ENCODE results near the gene BAIAP2.

The BAIAP2 gene

GRCh38 chr17:80992948-80993624 is 41.9 kb upstream of the BAIAP2 start:
- TF ChIP-seq FOXP2 (optimal IDR thresholded peaks at IDR 0.05; ENCODE audit: borderline replicate concordance, extremely low read depth, extremely low read length, insufficient read depth) (no peak), TAF1 (IDR thresholded peaks at IDR 0.05; ENCODE audit: borderline replicate concordance, insufficient read depth, low read length) (no peak), REST (IDR thresholded peaks at IDR 0.05; ENCODE audit: insufficient read depth in 1 of 2, low read depth in 2 of 2, low read length in 2 of 2) (no peak), POLR2AphosphoS5 (IDR thresholded peaks at IDR 0.05; ENCODE audit: low read depth, low read length) (no peak), SIN3A (IDR thresholded peaks at IDR 0.05; ENCODE audit: borderline replicate concordance, insufficient read depth, low read length) (no peak)

GRCh38 chr17:80995131-80995530 is 39.8 kb upstream of the BAIAP2 start:
- no peak for TF ChIP-seq REST (IDR thresholded peaks at IDR 0.05; ENCODE audit: insufficient read depth in 1 of 2, low read depth in 2 of 2, low read length in 2 of 2)
- TF ChIP-seq SIN3A (IDR thresholded peaks at IDR 0.05; ENCODE audit: borderline replicate concordance, insufficient read depth, low read length) = no peak
- TF ChIP-seq TAF1 (IDR thresholded peaks at IDR 0.05; ENCODE audit: borderline replicate concordance, insufficient read depth, low read length) = no peak
- no peak for TF ChIP-seq FOXP2 (optimal IDR thresholded peaks at IDR 0.05; ENCODE audit: borderline replicate concordance, extremely low read depth, extremely low read length, insufficient read depth)

GRCh38 chr17:80996422-80997305 is 38.3 kb upstream of the BAIAP2 start:
- TF ChIP-seq SIN3A (IDR thresholded peaks at IDR 0.05; ENCODE audit: borderline replicate concordance, insufficient read depth, low read length) (no peak), TAF1 (IDR thresholded peaks at IDR 0.05; ENCODE audit: borderline replicate concordance, insufficient read depth, low read length) (no peak), REST (IDR thresholded peaks at IDR 0.05; ENCODE audit: insufficient read depth in 1 of 2, low read depth in 2 of 2, low read length in 2 of 2) (no peak), FOXP2 (optimal IDR thresholded peaks at IDR 0.05; ENCODE audit: borderline replicate concordance, extremely low read depth, extremely low read length, insufficient read depth) (no peak), POLR2AphosphoS5 (IDR thresholded peaks at IDR 0.05; ENCODE audit: low read depth, low read length) (no peak)

- TF ChIP-seq TAF1 (IDR thresholded peaks at IDR 0.05; ENCODE audit: borderline replicate concordance, insufficient read depth, low read length) (no peak), FOXP2 (optimal IDR thresholded peaks at IDR 0.05; ENCODE audit: borderline replicate concordance, extremely low read depth, extremely low read length, insufficient read depth) (no peak), POLR2AphosphoS5 (IDR thresholded peaks at IDR 0.05; ENCODE audit: low read depth, low read length) (no peak), SIN3A (IDR thresholded peaks at IDR 0.05; ENCODE audit: borderline replicate concordance, insufficient read depth, low read length) (no peak), REST (IDR thresholded peaks at IDR 0.05; ENCODE audit: insufficient read depth in 1 of 2, low read depth in 2 of 2, low read length in 2 of 2) (no peak)
Measured at GRCh38 chr17:80997424-80998117, 37.4 kb upstream of the BAIAP2 start.

All from PFSK-1 (cell line).